T1000 (cell line): Measurements from ENCODE around the gene FAIM.
"Not testable (repeated sequence)": the region's sequence is repeated elsewhere in the genome, so short reads cannot be mapped to it uniquely, and the experiment has no call there.

Source experiments
- DNase-seq: peaks from one replicate; lab custom pipeline; 2025; ENCODE audit warnings: mixed read lengths; lab: John Stamatoyannopoulos, UW

Gene FAIM

DNA sequence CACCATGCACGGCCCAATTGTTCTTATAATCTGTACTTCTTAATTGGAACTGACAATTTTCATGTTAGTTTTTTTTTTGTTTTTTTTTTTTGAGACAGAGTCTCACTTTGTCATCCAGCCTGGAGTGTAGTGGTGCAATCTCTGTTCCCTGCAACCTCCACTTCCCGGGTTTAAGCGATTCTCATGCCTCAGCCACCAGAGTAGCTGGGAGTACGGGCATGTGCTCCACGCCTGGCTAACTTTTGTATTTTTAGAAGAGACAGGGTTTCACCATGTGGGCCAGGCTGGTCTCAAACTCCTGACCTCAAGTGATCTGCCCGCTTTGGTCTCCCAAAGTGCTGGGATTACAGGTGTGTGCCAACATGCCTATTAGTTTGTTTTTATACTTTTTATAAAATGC lies 72.4 kb downstream of the FAIM start:
- DNase-seq, result not testable (repeated sequence)

DNA sequence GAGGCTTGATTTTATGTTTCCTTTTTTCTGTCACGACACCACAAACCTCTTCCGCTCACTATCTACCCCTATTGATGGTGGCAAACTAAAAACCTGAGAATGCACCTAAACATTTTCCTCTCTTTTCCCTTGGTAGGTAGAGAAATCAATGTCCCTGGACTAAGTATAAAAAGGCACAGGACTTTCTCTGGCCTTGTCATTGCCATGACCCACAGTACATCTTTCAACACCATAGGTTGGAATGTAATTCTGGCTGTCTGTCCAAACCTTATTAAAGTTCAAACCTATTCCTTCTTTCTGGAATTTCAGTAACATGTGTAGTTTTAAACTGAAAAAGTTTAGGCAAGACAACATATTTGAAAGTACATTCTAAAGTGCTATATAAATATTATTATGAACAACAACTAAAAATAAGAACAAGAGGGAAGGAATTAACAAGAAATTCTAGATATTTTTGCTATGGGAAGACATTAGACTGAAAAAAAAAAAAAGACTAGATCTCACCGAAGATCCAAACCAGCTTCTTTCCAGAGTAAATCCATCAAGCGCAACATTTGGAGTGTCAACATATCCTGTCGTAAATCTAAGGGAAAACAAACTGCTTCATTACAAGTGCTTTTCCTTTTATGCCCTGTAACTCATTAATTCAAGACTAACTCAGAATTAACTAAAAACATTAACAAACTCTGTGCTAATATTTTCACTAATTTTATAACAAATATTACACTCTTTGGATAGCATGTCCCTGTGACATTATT lies 73.1 kb downstream of the FAIM start:
- no peak for DNase-seq

GRCh38 chr3:138682648-138683047 lies 74.1 kb downstream of the FAIM start:
- DNase-seq, result no peak
